Body of pancreas (tissue), 4 donors: ENCODE measurements around the gene MRTFB.

Experiments
- POLR2A ChIP-seq, 3 donors: fragments of 450-650 bp; IDR thresholded peaks; one replicate each; pipeline ENCODE4 v1.6.1; 2016; ENCODE audit warnings: antibody characterized with exemption in 3 of 3, mild to moderate bottlenecking in 2 of 3
- TF ChIP-seq, protein P1 (sequence below), 7 experiments: fragments of 450-650 bp in 4 of 7; fragments of 200-600 bp in 3 of 7; sonication (generic) in 3 of 7; IDR thresholded peaks; one replicate each; pipeline ENCODE4 v1.5.1; 2016 to 2019; ENCODE audit warnings: antibody characterized with exemption in 7 of 7

DNA sequence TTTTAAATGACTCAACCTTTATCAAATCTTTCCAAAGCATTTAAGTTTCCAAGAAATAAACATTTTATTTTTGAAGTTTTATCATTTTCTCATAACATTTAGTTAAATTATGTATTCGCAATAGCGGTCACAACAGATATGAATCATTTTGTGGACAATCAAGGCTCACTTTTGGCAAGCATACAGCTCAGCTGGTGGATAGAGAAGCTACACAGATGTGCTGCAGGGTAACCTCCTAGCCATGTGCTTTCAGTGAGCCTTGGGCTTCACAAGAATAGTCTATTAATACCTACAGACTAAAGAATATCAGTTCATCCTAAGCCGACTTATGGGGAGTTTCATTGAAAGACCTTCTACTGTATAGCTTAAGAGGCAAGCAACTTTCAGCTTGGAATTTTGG lies 144.8 kb downstream of the MRTFB start:
- TF ChIP-seq, protein P1, sequence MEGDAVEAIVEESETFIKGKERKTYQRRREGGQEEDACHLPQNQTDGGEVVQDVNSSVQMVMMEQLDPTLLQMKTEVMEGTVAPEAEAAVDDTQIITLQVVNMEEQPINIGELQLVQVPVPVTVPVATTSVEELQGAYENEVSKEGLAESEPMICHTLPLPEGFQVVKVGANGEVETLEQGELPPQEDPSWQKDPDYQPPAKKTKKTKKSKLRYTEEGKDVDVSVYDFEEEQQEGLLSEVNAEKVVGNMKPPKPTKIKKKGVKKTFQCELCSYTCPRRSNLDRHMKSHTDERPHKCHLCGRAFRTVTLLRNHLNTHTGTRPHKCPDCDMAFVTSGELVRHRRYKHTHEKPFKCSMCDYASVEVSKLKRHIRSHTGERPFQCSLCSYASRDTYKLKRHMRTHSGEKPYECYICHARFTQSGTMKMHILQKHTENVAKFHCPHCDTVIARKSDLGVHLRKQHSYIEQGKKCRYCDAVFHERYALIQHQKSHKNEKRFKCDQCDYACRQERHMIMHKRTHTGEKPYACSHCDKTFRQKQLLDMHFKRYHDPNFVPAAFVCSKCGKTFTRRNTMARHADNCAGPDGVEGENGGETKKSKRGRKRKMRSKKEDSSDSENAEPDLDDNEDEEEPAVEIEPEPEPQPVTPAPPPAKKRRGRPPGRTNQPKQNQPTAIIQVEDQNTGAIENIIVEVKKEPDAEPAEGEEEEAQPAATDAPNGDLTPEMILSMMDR (IDR thresholded peaks at IDR 0.05) = no peak
- TF ChIP-seq POLR2A (IDR thresholded peaks at IDR 0.05) = no peak
